Measurements from ENCODE around the gene OR7C2. TPM values are rescaled to one million over a fixed set of nuclear protein-coding genes. Genes with fewer than 3 reads are reported as not detected.

OR7C2 gene
- total RNA-seq, 1 experiment from 2014 or later = not detected

DNA sequence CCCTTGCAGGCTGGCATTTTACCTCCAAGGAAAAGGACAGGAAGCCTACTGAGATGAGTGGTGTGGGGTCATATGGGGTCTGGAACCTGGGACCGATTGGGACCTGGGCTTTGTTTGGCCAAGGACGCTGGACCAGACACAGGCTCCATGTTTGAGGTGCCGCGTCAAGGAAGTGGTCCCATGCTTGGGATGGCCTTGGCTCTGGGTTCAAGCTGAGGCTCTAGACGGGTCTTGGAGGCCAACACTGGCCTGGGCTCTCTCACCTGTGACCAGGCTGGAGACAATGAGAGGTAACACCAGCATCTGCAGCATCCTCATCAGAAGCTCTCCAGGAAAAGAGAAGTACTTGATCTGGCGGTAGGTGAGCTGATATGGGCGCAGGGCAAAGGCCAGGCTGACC is 30.2 kb downstream of the OR7C2 start (continued):
- TF ChIP-seq, protein P1, sequence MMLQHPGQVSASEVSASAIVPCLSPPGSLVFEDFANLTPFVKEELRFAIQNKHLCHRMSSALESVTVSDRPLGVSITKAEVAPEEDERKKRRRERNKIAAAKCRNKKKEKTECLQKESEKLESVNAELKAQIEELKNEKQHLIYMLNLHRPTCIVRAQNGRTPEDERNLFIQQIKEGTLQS (CRISPR knock-in tag; conservative IDR thresholded peaks at IDR 0.05) = no peak

DNA sequence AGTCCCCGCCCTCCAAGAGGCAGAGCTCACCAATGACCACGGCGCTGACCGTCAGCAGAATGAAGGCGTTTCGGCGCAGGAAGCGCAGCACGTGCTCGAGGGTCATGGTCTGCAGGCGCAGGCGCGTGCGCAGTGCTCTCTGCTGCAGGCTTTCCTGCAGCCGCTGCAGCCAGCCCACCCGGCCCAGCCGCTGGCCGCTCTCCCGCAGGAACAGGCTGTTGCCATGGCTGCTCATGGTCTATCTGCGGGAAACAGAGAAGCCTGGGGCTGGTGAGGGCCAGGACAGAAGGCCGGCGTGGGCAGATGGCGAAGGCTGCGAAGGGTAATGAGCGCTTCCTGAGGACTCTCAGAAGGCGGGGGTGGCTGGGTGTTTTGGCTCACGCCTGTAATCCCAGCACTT is 31.4 kb downstream of the OR7C2 start:
- H3K4me3 Mint-ChIP-seq = no peak overlapping the region
- peaks cover 7% of the 10 kb centered on the region for H3K36me3 Mint-ChIP-seq
- no peak for ATAC-seq
- H3K9me3 Mint-ChIP-seq = no peaks in the 10 kb centered on the region
- H3K27ac Mint-ChIP-seq = no peak overlapping the region
- no peak for TF ChIP-seq JUN (CRISPR knock-in tag; IDR thresholded peaks at IDR 0.05)
- TF ChIP-seq, protein P2, sequence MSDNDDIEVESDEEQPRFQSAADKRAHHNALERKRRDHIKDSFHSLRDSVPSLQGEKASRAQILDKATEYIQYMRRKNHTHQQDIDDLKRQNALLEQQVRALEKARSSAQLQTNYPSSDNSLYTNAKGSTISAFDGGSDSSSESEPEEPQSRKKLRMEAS (CRISPR knock-in tag; IDR thresholded peaks at IDR 0.05) = no peak
- TF ChIP-seq OVOL2 (CRISPR knock-in tag; IDR thresholded peaks at IDR 0.05; ENCODE audit: borderline replicate concordance) = no peak
- TF ChIP-seq ZNF317 (CRISPR knock-in tag; IDR thresholded peaks at IDR 0.05; ENCODE audit: borderline replicate concordance, low read depth) = no peak
- TF ChIP-seq, protein P3, sequence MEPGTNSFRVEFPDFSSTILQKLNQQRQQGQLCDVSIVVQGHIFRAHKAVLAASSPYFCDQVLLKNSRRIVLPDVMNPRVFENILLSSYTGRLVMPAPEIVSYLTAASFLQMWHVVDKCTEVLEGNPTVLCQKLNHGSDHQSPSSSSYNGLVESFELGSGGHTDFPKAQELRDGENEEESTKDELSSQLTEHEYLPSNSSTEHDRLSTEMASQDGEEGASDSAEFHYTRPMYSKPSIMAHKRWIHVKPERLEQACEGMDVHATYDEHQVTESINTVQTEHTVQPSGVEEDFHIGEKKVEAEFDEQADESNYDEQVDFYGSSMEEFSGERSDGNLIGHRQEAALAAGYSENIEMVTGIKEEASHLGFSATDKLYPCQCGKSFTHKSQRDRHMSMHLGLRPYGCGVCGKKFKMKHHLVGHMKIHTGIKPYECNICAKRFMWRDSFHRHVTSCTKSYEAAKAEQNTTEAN (CRISPR knock-in tag; IDR thresholded peaks at IDR 0.05) = no peak
- CTCF ChIA-PET = no interaction called here
- H3K4me1 Mint-ChIP-seq = peaks cover 4% of the 10 kb centered on the region
- POLR2A ChIA-PET = no interaction called here
- DNase-seq (ENCODE audit: low spot score) = no peak
- no peaks in the 10 kb centered on the region for H3K27me3 Mint-ChIP-seq (ENCODE audit: low read depth)

DNA sequence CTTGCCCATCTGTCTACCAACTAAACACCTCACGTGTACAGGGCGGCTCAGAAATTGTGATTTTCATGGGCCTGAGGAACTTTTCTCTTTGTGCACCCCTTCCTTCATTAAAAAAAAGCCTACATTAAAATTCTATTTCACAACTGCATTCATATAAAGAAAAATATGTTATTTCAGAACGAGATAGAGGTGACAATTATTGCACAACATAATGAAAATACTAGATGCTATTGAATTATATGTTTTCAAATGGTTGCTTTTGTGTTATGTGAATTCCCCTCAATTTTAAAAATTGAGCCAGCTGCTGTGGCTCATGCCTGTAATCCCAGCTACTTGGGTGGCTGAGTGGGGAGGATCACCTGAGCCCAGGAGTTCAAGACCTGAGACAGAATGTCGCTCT is 33.2 kb downstream of the OR7C2 start:
- Mint-ChIP-seq H3K36me3 (peaks cover 7% of the 10 kb centered on the region), H3K4me1 (peaks cover 13% of the 10 kb centered on the region), H3K27ac (no peak overlapping the region), H3K27me3 (ENCODE audit: low read depth) (peaks cover 13% of the 10 kb centered on the region), H3K9me3 (no peaks in the 10 kb centered on the region), H3K4me3 (no peak overlapping the region)
- ChIA-PET CTCF (no interaction called here), POLR2A (no interaction called here)
- DNase-seq (ENCODE audit: low spot score) (no peak), ATAC-seq (no peak)
- TF ChIP-seq ZNF138 (CRISPR knock-in tag; conservative IDR thresholded peaks at IDR 0.05) (no peak), GTF2I (CRISPR knock-in tag; conservative IDR thresholded peaks at IDR 0.05) (no peak), HMGA2 (CRISPR knock-in tag; IDR thresholded peaks at IDR 0.05) (no peak), TCF7 (CRISPR knock-in tag; IDR thresholded peaks at IDR 0.05; ENCODE audit: low read depth) (no peak), ZNF396 (CRISPR knock-in tag; IDR thresholded peaks at IDR 0.05; ENCODE audit: borderline replicate concordance) (no peak), OVOL2 (CRISPR knock-in tag; IDR thresholded peaks at IDR 0.05; ENCODE audit: borderline replicate concordance) (no peak), ZNF219 (CRISPR knock-in tag; IDR thresholded peaks at IDR 0.05; ENCODE audit: borderline replicate concordance) (no peak), SMAD3 (CRISPR knock-in tag; IDR thresholded peaks at IDR 0.05; ENCODE audit: borderline replicate concordance) (no peak), ZNF423 (CRISPR knock-in tag; IDR thresholded peaks at IDR 0.05) (no peak), MYBL2 (CRISPR knock-in tag; IDR thresholded peaks at IDR 0.05) (no peak), ZBTB21 (CRISPR knock-in tag; IDR thresholded peaks at IDR 0.05; ENCODE audit: borderline replicate concordance) (no peak)
- TF ChIP-seq, protein P4, sequence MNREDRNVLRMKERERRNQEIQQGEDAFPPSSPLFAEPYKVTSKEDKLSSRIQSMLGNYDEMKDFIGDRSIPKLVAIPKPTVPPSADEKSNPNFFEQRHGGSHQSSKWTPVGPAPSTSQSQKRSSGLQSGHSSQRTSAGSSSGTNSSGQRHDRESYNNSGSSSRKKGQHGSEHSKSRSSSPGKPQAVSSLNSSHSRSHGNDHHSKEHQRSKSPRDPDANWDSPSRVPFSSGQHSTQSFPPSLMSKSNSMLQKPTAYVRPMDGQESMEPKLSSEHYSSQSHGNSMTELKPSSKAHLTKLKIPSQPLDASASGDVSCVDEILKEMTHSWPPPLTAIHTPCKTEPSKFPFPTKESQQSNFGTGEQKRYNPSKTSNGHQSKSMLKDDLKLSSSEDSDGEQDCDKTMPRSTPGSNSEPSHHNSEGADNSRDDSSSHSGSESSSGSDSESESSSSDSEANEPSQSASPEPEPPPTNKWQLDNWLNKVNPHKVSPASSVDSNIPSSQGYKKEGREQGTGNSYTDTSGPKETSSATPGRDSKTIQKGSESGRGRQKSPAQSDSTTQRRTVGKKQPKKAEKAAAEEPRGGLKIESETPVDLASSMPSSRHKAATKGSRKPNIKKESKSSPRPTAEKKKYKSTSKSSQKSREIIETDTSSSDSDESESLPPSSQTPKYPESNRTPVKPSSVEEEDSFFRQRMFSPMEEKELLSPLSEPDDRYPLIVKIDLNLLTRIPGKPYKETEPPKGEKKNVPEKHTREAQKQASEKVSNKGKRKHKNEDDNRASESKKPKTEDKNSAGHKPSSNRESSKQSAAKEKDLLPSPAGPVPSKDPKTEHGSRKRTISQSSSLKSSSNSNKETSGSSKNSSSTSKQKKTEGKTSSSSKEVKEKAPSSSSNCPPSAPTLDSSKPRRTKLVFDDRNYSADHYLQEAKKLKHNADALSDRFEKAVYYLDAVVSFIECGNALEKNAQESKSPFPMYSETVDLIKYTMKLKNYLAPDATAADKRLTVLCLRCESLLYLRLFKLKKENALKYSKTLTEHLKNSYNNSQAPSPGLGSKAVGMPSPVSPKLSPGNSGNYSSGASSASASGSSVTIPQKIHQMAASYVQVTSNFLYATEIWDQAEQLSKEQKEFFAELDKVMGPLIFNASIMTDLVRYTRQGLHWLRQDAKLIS (CRISPR knock-in tag; IDR thresholded peaks at IDR 0.05; ENCODE audit: borderline replicate concordance) = no peak
- TF ChIP-seq, protein P5, sequence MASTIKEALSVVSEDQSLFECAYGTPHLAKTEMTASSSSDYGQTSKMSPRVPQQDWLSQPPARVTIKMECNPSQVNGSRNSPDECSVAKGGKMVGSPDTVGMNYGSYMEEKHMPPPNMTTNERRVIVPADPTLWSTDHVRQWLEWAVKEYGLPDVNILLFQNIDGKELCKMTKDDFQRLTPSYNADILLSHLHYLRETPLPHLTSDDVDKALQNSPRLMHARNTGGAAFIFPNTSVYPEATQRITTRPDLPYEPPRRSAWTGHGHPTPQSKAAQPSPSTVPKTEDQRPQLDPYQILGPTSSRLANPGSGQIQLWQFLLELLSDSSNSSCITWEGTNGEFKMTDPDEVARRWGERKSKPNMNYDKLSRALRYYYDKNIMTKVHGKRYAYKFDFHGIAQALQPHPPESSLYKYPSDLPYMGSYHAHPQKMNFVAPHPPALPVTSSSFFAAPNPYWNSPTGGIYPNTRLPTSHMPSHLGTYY (CRISPR knock-in tag; IDR thresholded peaks at IDR 0.05) = no peak
- TF ChIP-seq, protein P6, sequence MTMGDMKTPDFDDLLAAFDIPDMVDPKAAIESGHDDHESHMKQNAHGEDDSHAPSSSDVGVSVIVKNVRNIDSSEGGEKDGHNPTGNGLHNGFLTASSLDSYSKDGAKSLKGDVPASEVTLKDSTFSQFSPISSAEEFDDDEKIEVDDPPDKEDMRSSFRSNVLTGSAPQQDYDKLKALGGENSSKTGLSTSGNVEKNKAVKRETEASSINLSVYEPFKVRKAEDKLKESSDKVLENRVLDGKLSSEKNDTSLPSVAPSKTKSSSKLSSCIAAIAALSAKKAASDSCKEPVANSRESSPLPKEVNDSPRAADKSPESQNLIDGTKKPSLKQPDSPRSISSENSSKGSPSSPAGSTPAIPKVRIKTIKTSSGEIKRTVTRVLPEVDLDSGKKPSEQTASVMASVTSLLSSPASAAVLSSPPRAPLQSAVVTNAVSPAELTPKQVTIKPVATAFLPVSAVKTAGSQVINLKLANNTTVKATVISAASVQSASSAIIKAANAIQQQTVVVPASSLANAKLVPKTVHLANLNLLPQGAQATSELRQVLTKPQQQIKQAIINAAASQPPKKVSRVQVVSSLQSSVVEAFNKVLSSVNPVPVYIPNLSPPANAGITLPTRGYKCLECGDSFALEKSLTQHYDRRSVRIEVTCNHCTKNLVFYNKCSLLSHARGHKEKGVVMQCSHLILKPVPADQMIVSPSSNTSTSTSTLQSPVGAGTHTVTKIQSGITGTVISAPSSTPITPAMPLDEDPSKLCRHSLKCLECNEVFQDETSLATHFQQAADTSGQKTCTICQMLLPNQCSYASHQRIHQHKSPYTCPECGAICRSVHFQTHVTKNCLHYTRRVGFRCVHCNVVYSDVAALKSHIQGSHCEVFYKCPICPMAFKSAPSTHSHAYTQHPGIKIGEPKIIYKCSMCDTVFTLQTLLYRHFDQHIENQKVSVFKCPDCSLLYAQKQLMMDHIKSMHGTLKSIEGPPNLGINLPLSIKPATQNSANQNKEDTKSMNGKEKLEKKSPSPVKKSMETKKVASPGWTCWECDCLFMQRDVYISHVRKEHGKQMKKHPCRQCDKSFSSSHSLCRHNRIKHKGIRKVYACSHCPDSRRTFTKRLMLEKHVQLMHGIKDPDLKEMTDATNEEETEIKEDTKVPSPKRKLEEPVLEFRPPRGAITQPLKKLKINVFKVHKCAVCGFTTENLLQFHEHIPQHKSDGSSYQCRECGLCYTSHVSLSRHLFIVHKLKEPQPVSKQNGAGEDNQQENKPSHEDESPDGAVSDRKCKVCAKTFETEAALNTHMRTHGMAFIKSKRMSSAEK (CRISPR knock-in tag; IDR thresholded peaks at IDR 0.05; ENCODE audit: borderline replicate concordance) = no peak
